HepG2 (cell line): Measurements from ENCODE around the gene CCNL1. TPM values are rescaled to one million over a fixed set of nuclear protein-coding genes. Genes with fewer than 3 reads are reported as not detected.

Source experiments
- ASH2L ChIP-seq: fragments of 300-600, 200-600 bp; sonication (generic); IDR thresholded peaks from 2 replicates; pipeline ENCODE4 v1.7.0; 2017; ENCODE audit warnings: low read depth, mild to moderate bottlenecking, moderate library complexity, mixed read lengths, low read length; ENCODE audit not compliant: insufficient read length
- ATAD3A ChIP-seq: sonication (generic); formaldehyde crosslinking; IDR thresholded peaks from 2 replicates; pipeline ENCODE4 v1.4.0; 2020; ENCODE audit warnings: missing genetic modification reagents
- CBX2 ChIP-seq, 2 experiments: fragments of 200-600 bp in 1 of 2; sonication (generic); formaldehyde crosslinking in 1 of 2; IDR thresholded peaks; 2 replicates each; pipeline versions ENCODE4 v1.7.0 to v1.8.1; 2018 to 2022; ENCODE audit warnings: low read depth in 2 of 2, low read length in 1 of 2, mild to moderate bottlenecking in 1 of 2, missing genetic modification reagents in 1 of 2
- CHD2 ChIP-seq: IDR thresholded peaks from 2 replicates; pipeline ENCODE4 v1.6.1; 2011; ENCODE audit warnings: low read depth, low read length, improper control_type of control experiment
- EZH2 ChIP-seq: conservative IDR thresholded peaks from 2 replicates; pipeline ENCODE4 v1.6.1; 2012; ENCODE audit warnings: mild to moderate bottlenecking, low read depth, low read length, moderate library complexity
- FUBP1 ChIP-seq: sonication (generic); formaldehyde crosslinking; IDR thresholded peaks from 2 replicates; pipeline ENCODE4 v1.5.1; 2020; ENCODE audit warnings: missing genetic modification reagents, mild to moderate bottlenecking, borderline replicate concordance
- MLX ChIP-seq: IDR thresholded peaks from 2 replicates; pipeline ENCODE4 v1.6.1; 2016
- PCBP1 ChIP-seq: fragments of 200-400 bp; formaldehyde crosslinking; IDR thresholded peaks from 2 replicates; pipeline ENCODE4 v1.6.1; 2017; ENCODE audit warnings: mild to moderate bottlenecking, low read depth, low read length, borderline replicate concordance
- POGZ ChIP-seq: sonication (generic); formaldehyde crosslinking; IDR thresholded peaks from 2 replicates; pipeline ENCODE4 v1.4.0; 2020; ENCODE audit warnings: mild to moderate bottlenecking, missing genetic modification reagents
- RAD51 ChIP-seq: fragments of 450-650 bp; IDR thresholded peaks from 2 replicates; pipeline ENCODE4 v1.6.1; 2016; ENCODE audit warnings: borderline replicate concordance
- RFX5 ChIP-seq: IDR thresholded peaks from 2 replicates; pipeline ENCODE4 v1.6.1; 2011; ENCODE audit warnings: low read depth, low read length, improper control_type of control experiment
- SNAI1 ChIP-seq: sonication (generic); formaldehyde crosslinking; IDR thresholded peaks from 2 replicates; pipeline ENCODE4 v1.5.0; 2020; ENCODE audit warnings: mild to moderate bottlenecking, missing genetic modification reagents, borderline replicate concordance
- SPEN ChIP-seq: sonication (generic); formaldehyde crosslinking; IDR thresholded peaks from 2 replicates; pipeline ENCODE4 v1.5.1; 2020; ENCODE audit warnings: low read depth, mild to moderate bottlenecking, missing genetic modification reagents
- THAP7 ChIP-seq: sonication (generic); formaldehyde crosslinking; IDR thresholded peaks from 2 replicates; pipeline ENCODE4 v1.8.1; 2023; ENCODE audit warnings: mild to moderate bottlenecking, missing genetic modification reagents
- TRAFD1 ChIP-seq: sonication (generic); formaldehyde crosslinking; IDR thresholded peaks from 2 replicates; pipeline ENCODE4 v1.5.1; 2020; ENCODE audit warnings: missing genetic modification reagents, mild to moderate bottlenecking, borderline replicate concordance
- ZBTB7A ChIP-seq: sonication (generic); formaldehyde crosslinking; IDR thresholded peaks from 2 replicates; pipeline ENCODE4 v1.8.0; 2022; ENCODE audit warnings: mild to moderate bottlenecking, missing genetic modification reagents
- ZGPAT ChIP-seq: IDR thresholded peaks from 2 replicates; pipeline ENCODE4 v1.6.1; 2016; ENCODE audit warnings: mild to moderate bottlenecking
- ZKSCAN8 ChIP-seq: IDR thresholded peaks from 2 replicates; pipeline ENCODE4 v1.6.1; 2016; ENCODE audit warnings: borderline replicate concordance, missing genetic modification reagents, missing compliant biosample characterization
- ZNF562 ChIP-seq: sonication (generic); formaldehyde crosslinking; IDR thresholded peaks from 2 replicates; pipeline ENCODE4 v1.8.0; 2022; ENCODE audit warnings: missing genetic modification reagents, borderline replicate concordance
- ZNF737 ChIP-seq: sonication (generic); formaldehyde crosslinking; IDR thresholded peaks from 2 replicates; pipeline ENCODE4 v1.5.0; 2020; ENCODE audit warnings: missing genetic modification reagents, mild to moderate bottlenecking, borderline replicate concordance
- ZNF740 ChIP-seq: sonication (generic); formaldehyde crosslinking; IDR thresholded peaks from 2 replicates; pipeline ENCODE4 v1.4.0; 2020; ENCODE audit warnings: missing genetic modification reagents
- ZNF766 ChIP-seq: sonication (generic); formaldehyde crosslinking; IDR thresholded peaks from 2 replicates; pipeline ENCODE4 v1.5.0; 2020; ENCODE audit warnings: missing genetic modification reagents, borderline replicate concordance
- polyA plus RNA-seq, 8 experiments: library from polyadenylated mRNA; depleted of rRNA in 3 of 8; stranded (reverse) in 7 of 8; unstranded in 1 of 8; fragments of >200 nt; fragmentation: Illumina TruSeq in 4 of 8; extraction: Trizol in 4 of 8; gene quantifications; 2 replicates each; pipeline versions ENCODE4 v1.2.1 to v1.2.3, GENCODE V29; 2011 to 2016; ENCODE audit warnings: low read depth in 4 of 8, missing spikeins in 1 of 8, mixed read lengths in 1 of 8; ENCODE audit not compliant: insufficient read depth in 1 of 8
- total RNA-seq, 5 experiments: library from RNA; depleted of rRNA; stranded (reverse); fragments of >200 nt; fragmentation: Illumina TruSeq; extraction: Trizol; gene quantifications; 2 replicates each; pipeline ENCODE4 v1.2.3, GENCODE V29; 2016; ENCODE audit warnings: low read depth in 1 of 5

Gene CCNL1
- total and polyA plus RNA-seq, 2 of the 13 experiments (the other 11 are each of a cell fraction or from before 2014, with no cell fraction given): 151 to 303 TPM

GRCh38 chr3:157136647-157137387, 23.1 kb downstream of the CCNL1 start (continued):
- TF ChIP-seq FUBP1 (CRISPR knock-in tag): no peak
- TF ChIP-seq ZNF737 (CRISPR knock-in tag): no peak
- peak; percentile 28; the same call in 1 of the 2 replicates for TF ChIP-seq ZKSCAN8 (CRISPR knock-in tag)
- TF ChIP-seq SNAI1 (CRISPR knock-in tag): no peak
- peak; percentile 84 for TF ChIP-seq POGZ (CRISPR knock-in tag)
- TF ChIP-seq ZNF562: no peak
- TF ChIP-seq ASH2L: peak; percentile 85
- no peak for TF ChIP-seq RFX5
- TF ChIP-seq ZBTB7A (CRISPR knock-in tag): no peak
- TF ChIP-seq CBX2 (IDR thresholded peaks at IDR 0.05; ENCODE audit: low read depth, low read length): no peak
- no peak for TF ChIP-seq CBX2 (CRISPR knock-in tag; IDR thresholded peaks at IDR 0.05; ENCODE audit: low read depth)
- TF ChIP-seq ZGPAT: peak; percentile 86; the same call in 1 of the 2 replicates
- no peak for TF ChIP-seq RAD51
- no peak for TF ChIP-seq ATAD3A
- TF ChIP-seq MLX (CRISPR knock-in tag): peak; percentile 98
- TF ChIP-seq TRAFD1 (CRISPR knock-in tag): no peak
- TF ChIP-seq ZNF740 (CRISPR knock-in tag): no peak
- TF ChIP-seq CHD2: no peak
- no peak for TF ChIP-seq ZNF766 (CRISPR knock-in tag)
- TF ChIP-seq THAP7 (CRISPR knock-in tag): peak; percentile 80
- no peak for TF ChIP-seq EZH2
- no peak for TF ChIP-seq PCBP1
- no peak; the same call in 1 of the 2 replicates for TF ChIP-seq SPEN (CRISPR knock-in tag)
